HepG2 (cell line): ENCODE data around the gene HPD. TPM values are rescaled to one million over a fixed set of nuclear protein-coding genes. Genes with fewer than 3 reads are reported as not detected.

Experiments
- ATF4 ChIP-seq, 2 experiments: fragments of 450-650 bp in 1 of 2; sonication (generic) in 1 of 2; formaldehyde crosslinking; IDR thresholded peaks; 2 replicates each; pipeline versions ENCODE4 v1.5.0 to v1.8.0; 2020 to 2022; ENCODE audit warnings: mild to moderate bottlenecking in 1 of 2, missing genetic modification reagents in 1 of 2
- ETV5 ChIP-seq: IDR thresholded peaks from 2 replicates; pipeline ENCODE4 v1.6.1; 2018; ENCODE audit warnings: missing biosample characterization, missing genetic modification reagents, inconsistent platforms, borderline replicate concordance
- KAT7 ChIP-seq: IDR thresholded peaks from 2 replicates; pipeline ENCODE4 v1.6.1; 2018; ENCODE audit warnings: borderline replicate concordance, missing compliant biosample characterization
- KDM1A ChIP-seq: IDR thresholded peaks from 2 replicates; pipeline ENCODE4 v1.6.1; 2016; ENCODE audit warnings: missing compliant biosample characterization
- MIER3 ChIP-seq: IDR thresholded peaks from 2 replicates; pipeline ENCODE4 v1.6.1; 2016; ENCODE audit warnings: missing compliant biosample characterization, borderline replicate concordance
- NKX3-1 ChIP-seq: sonication (generic); formaldehyde crosslinking; IDR thresholded peaks from 2 replicates; pipeline ENCODE4 v1.5.0; 2020; ENCODE audit warnings: missing genetic modification reagents
- ONECUT2 ChIP-seq: sonication (generic); formaldehyde crosslinking; IDR thresholded peaks from 2 replicates; pipeline ENCODE4 v1.4.0; 2020; ENCODE audit warnings: missing genetic modification reagents
- RBAK ChIP-seq: sonication (generic); formaldehyde crosslinking; IDR thresholded peaks from 2 replicates; pipeline ENCODE4 v1.5.1; 2020; ENCODE audit warnings: mild to moderate bottlenecking, missing genetic modification reagents
- RFX3 ChIP-seq: IDR thresholded peaks from 2 replicates; pipeline ENCODE4 v1.6.1; 2016; ENCODE audit warnings: missing biosample characterization, missing genetic modification reagents
- SAP130 ChIP-seq: IDR thresholded peaks from 2 replicates; pipeline ENCODE4 v1.6.1; 2016; ENCODE audit warnings: low read depth
- SETDB1 ChIP-seq: sonication (generic); formaldehyde crosslinking; IDR thresholded peaks from 2 replicates; pipeline ENCODE4 v1.5.1; 2020; ENCODE audit warnings: missing genetic modification reagents, mild to moderate bottlenecking, borderline replicate concordance
- SIN3A ChIP-seq: IDR thresholded peaks from 2 replicates; pipeline ENCODE4 v1.6.1; 2011; ENCODE audit warnings: low read depth, mild to moderate bottlenecking, control low read depth, low read length, borderline replicate concordance
- THRA ChIP-seq: sonication (generic); formaldehyde crosslinking; IDR thresholded peaks from 2 replicates; pipeline ENCODE4 v1.4.0; 2020; ENCODE audit warnings: missing genetic modification reagents, borderline replicate concordance
- TOPORS ChIP-seq: sonication (generic); formaldehyde crosslinking; IDR thresholded peaks from 2 replicates; pipeline ENCODE4 v1.8.0; 2023; ENCODE audit warnings: mild to moderate bottlenecking, missing genetic modification reagents
- ZBTB33 ChIP-seq: sonication (generic); formaldehyde crosslinking; IDR thresholded peaks from 2 replicates; pipeline ENCODE4 v1.4.0; 2020; ENCODE audit warnings: missing genetic modification reagents
- ZNF230 ChIP-seq: sonication (generic); formaldehyde crosslinking; IDR thresholded peaks from 2 replicates; pipeline ENCODE4 v1.4.0; 2020; ENCODE audit warnings: mild to moderate bottlenecking, missing genetic modification reagents
- ZNF24 ChIP-seq: fragments of 450-650 bp; IDR thresholded peaks from 2 replicates; pipeline ENCODE4 v1.6.1; 2017; ENCODE audit warnings: antibody characterized with exemption, mild to moderate bottlenecking
- ZNF362 ChIP-seq: sonication (generic); formaldehyde crosslinking; IDR thresholded peaks from 2 replicates; pipeline ENCODE4 v1.4.0; 2020; ENCODE audit warnings: missing genetic modification reagents, mild to moderate bottlenecking, borderline replicate concordance
- ZNF513 ChIP-seq: sonication (generic); formaldehyde crosslinking; conservative IDR thresholded peaks from 2 replicates; pipeline ENCODE4 v1.5.0; 2020; ENCODE audit warnings: missing genetic modification reagents
- ZNF572 ChIP-seq: sonication (generic); formaldehyde crosslinking; IDR thresholded peaks from 2 replicates; pipeline ENCODE4 v1.5.1; 2020; ENCODE audit warnings: mild to moderate bottlenecking, missing genetic modification reagents
- ZNF766 ChIP-seq: sonication (generic); formaldehyde crosslinking; IDR thresholded peaks from 2 replicates; pipeline ENCODE4 v1.5.0; 2020; ENCODE audit warnings: missing genetic modification reagents, borderline replicate concordance
- ZNF768 ChIP-seq: sonication (generic); formaldehyde crosslinking; IDR thresholded peaks from 2 replicates; pipeline ENCODE4 v1.4.0; 2020; ENCODE audit warnings: missing genetic modification reagents
- ZNF776 ChIP-seq: sonication (generic); formaldehyde crosslinking; IDR thresholded peaks from 2 replicates; pipeline ENCODE4 v1.4.0; 2020; ENCODE audit warnings: mild to moderate bottlenecking, missing genetic modification reagents
- ZNF782 ChIP-seq: sonication (generic); formaldehyde crosslinking; IDR thresholded peaks from 2 replicates; pipeline ENCODE4 v1.4.0; 2020; ENCODE audit warnings: missing genetic modification reagents, mild to moderate bottlenecking, borderline replicate concordance
- polyA plus RNA-seq, 8 experiments: library from polyadenylated mRNA; depleted of rRNA in 3 of 8; stranded (reverse) in 7 of 8; unstranded in 1 of 8; fragments of >200 nt; fragmentation: Illumina TruSeq in 4 of 8; extraction: Trizol in 4 of 8; gene quantifications; 2 replicates each; pipeline versions ENCODE4 v1.2.1 to v1.2.3, GENCODE V29; 2011 to 2016; ENCODE audit warnings: low read depth in 4 of 8, missing spikeins in 1 of 8, mixed read lengths in 1 of 8; ENCODE audit not compliant: insufficient read depth in 1 of 8
- total RNA-seq, 5 experiments: library from RNA; depleted of rRNA; stranded (reverse); fragments of >200 nt; fragmentation: Illumina TruSeq; extraction: Trizol; gene quantifications; 2 replicates each; pipeline ENCODE4 v1.2.3, GENCODE V29; 2016; ENCODE audit warnings: low read depth in 1 of 5

HPD gene
- total and polyA plus RNA-seq, 2 of the 13 experiments (the other 11 are each of a cell fraction or from before 2014, with no cell fraction given) = 120 to 195 TPM

GRCh38 chr12:121795034-121795968 is 63.4 kb downstream of the HPD start (continued):
- TF ChIP-seq ZNF776 = no peak
- 0 out of 2 replicates have a peak, but pooled peaks have one; percentile 38 for TF ChIP-seq THRA (CRISPR knock-in tag)
- no peak for TF ChIP-seq ZNF230 (CRISPR knock-in tag)
- TF ChIP-seq KDM1A (CRISPR knock-in tag) = no peak
- TF ChIP-seq ZBTB33 (CRISPR knock-in tag) = peak; percentile 82
- no peak for TF ChIP-seq KAT7
- no peak for TF ChIP-seq SETDB1 (CRISPR knock-in tag)
- no peak for TF ChIP-seq ZNF782 (CRISPR knock-in tag)
- no peak for TF ChIP-seq ZNF362
- TF ChIP-seq RFX3 (CRISPR knock-in tag) = no peak
- no peak for TF ChIP-seq ZNF768 (CRISPR knock-in tag)
- TF ChIP-seq RBAK (CRISPR knock-in tag) = no peak
- TF ChIP-seq ETV5 (CRISPR knock-in tag) = no peak
- TF ChIP-seq ZNF766 = no peak
- TF ChIP-seq TOPORS (CRISPR knock-in tag) = 0 out of 2 replicates have a peak, but pooled peaks have one; percentile 37
- no peak for TF ChIP-seq ZNF24
- no peak for TF ChIP-seq SIN3A
- TF ChIP-seq ZNF572 (CRISPR knock-in tag) = no peak
- no peak for TF ChIP-seq ATF4 (CRISPR knock-in tag; IDR thresholded peaks at IDR 0.05)
- TF ChIP-seq ONECUT2 (CRISPR knock-in tag) = no peak
- no peak for TF ChIP-seq NKX3-1
- peak; percentile 63 for TF ChIP-seq SAP130 (CRISPR knock-in tag)
- no peak; the same call in 1 of the 2 replicates for TF ChIP-seq MIER3 (CRISPR knock-in tag)
- no peak for TF ChIP-seq ZNF513 (CRISPR knock-in tag)
